ENCODE results near the gene SLC30A3.
"Not testable (repeated sequence)": the region's sequence is repeated elsewhere in the genome, so short reads cannot be mapped to it uniquely, and the experiment has no call there.

The SLC30A3 gene

DNA sequence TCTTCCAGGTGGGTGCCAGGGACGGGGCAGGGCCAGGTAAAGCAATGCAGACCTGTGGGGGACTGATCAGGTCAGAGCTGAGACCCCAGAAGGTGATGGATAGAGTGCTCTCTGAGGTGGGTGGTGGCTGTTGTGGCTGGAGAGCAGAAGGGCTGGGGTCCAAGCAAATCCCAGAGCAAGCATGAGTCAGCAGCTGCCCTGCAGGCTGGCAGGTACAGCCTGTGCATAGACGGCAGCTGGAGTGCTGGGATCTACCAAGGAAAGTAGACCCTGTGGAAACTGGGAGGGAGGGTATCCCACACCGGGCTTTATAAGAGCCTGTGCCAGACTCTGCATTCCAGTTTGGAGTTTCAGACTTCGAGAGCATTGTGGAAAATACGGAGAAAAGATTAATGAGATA, 20.0 kb upstream of the SLC30A3 start:
- H3K27me3 ChIP-seq (replicated peaks; ENCODE audit: control insufficient read depth, insufficient read depth, low read length), result peaks cover 21% of the 10 kb centered on the region
- no peaks in the 10 kb centered on the region for H3K9me3 ChIP-seq (ENCODE audit: control insufficient read depth, low read length)
- no peak overlapping the region for H3K4me3 ChIP-seq (ENCODE audit: low read length)
- no peaks in the 10 kb centered on the region for H3K36me3 ChIP-seq (ENCODE audit: control insufficient read depth, insufficient read depth, low read length, severe bottlenecking)
- no peak overlapping the region for H3K9ac ChIP-seq (ENCODE audit: low read length)
- peaks cover 9% of the 10 kb centered on the region for H3K4me1 ChIP-seq (ENCODE audit: control insufficient read depth, insufficient read depth, low read length)
- no peak for DNase-seq (ENCODE audit: low read depth)

DNA sequence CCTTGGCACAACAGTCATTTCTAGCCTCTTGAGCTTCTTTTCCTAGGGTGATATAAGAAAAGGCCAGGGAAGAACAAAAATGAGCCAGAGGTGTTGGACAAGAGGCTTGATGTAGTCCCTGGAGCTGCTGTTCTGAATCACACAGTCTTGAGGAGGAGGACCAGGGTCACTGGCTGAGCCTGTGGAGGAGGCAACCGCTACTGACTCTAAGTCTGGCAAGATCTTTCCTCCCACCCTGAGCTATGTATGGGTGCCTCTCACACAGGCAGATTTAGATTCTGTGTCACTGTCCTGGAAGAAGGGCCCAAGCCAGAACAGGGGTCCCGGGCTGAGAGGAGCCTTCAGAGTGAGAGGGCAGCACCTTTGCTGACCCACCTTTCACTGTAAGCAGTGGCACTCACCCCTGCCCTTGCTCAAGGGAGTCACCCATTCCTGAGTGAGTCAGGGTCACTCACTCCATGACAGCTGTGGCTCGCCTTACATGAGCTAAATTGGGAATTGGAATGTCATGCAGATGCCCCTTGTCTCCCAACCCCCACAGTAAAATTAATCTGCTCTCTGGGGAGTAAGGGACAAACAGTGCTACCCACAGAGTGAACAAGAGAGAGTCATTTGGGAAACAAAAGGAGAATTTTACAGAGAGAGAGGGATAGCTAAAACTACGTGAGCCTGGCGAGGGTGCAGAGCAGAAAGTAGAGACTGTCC, 19.2 kb upstream of the SLC30A3 start, which contains the start of gene TRIM54:
TRIM54 (plus strand) TSS at position 575 of the 705 bp plus-strand sequence. CDS start 303 bp downstream, outside the sequence.
- Histone ChIP-seq H3K9me3 (ENCODE audit: control insufficient read depth, low read length) (no peaks in the 10 kb centered on the region), H3K4me3 (ENCODE audit: low read length) (no peak within 1 kb of the TSS), H3K9ac (ENCODE audit: low read length) (no peak within 1 kb of the TSS), H3K4me1 (ENCODE audit: control insufficient read depth, insufficient read depth, low read length) (peaks cover 9% of the 10 kb centered on the region), H3K27me3 (replicated peaks; ENCODE audit: control insufficient read depth, insufficient read depth, low read length) (peaks cover 30% of the 10 kb centered on the region), H3K36me3 (ENCODE audit: control insufficient read depth, insufficient read depth, low read length, severe bottlenecking) (no peaks in the 10 kb centered on the region)
- peak; percentile 28 for DNase-seq (ENCODE audit: low read depth)

GRCh38 chr2:27281442-27281841, 18.6 kb upstream of the SLC30A3 start:
- Histone ChIP-seq H3K36me3 (ENCODE audit: control insufficient read depth, insufficient read depth, low read length, severe bottlenecking) (no peaks in the 10 kb centered on the region), H3K9ac (ENCODE audit: low read length) (no peak overlapping the region), H3K27me3 (replicated peaks; ENCODE audit: control insufficient read depth, insufficient read depth, low read length) (peaks cover 29% of the 10 kb centered on the region), H3K4me1 (ENCODE audit: control insufficient read depth, insufficient read depth, low read length) (peaks cover 9% of the 10 kb centered on the region), H3K9me3 (ENCODE audit: control insufficient read depth, low read length) (no peaks in the 10 kb centered on the region), H3K4me3 (ENCODE audit: low read length) (no peak overlapping the region)
- no peak for DNase-seq (ENCODE audit: low read depth)

DNA sequence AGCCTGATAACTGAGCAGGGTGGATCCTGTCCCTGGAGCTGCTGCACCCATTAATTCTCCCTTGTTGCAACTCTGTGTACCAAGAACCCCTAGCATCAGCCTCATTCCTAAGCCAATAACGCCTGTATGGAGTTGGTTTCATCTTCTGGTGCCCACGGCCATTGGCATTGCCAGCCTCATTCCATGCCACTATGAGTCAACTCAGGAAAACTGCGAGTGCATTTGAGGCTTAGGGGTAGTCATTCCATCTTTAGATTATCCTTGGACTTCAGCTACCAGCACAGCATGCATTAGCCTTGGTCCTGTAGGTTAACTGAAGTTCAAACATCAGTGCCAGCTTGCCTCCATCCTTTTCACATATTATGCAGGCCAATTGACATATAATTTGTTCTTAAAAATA, 18.0 kb upstream of the SLC30A3 start:
- Histone ChIP-seq H3K9me3 (ENCODE audit: control insufficient read depth, low read length) (no peaks in the 10 kb centered on the region), H3K27me3 (replicated peaks; ENCODE audit: control insufficient read depth, insufficient read depth, low read length) (peaks cover 30% of the 10 kb centered on the region), H3K36me3 (ENCODE audit: control insufficient read depth, insufficient read depth, low read length, severe bottlenecking) (no peaks in the 10 kb centered on the region), H3K4me3 (ENCODE audit: low read length) (no peak overlapping the region), H3K4me1 (ENCODE audit: control insufficient read depth, insufficient read depth, low read length) (peaks cover 9% of the 10 kb centered on the region), H3K9ac (ENCODE audit: low read length) (no peak overlapping the region)
- DNase-seq (ENCODE audit: low read depth), result no peak

DNA sequence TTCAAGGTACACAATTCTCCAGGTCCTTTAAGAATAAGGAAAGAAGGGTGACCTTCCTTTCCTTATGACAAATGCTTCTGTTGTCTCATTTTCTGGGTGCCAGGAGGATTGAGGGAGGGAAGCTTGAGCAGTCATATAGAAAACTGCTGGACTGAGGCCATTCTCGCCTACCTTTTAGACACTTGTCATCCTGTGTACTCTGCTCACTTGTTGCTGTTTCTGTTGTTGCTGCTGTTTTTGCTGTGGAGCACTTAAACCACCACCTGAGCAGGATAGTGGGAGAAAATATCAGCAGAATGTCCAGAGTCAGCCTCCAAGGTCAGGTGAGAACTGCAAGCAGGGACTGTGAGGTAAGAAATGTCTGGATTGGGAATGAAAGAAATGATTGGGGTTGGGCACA, 15.2 kb upstream of the SLC30A3 start:
- Histone ChIP-seq H3K4me3 (ENCODE audit: low read length) (no peak overlapping the region), H3K36me3 (ENCODE audit: control insufficient read depth, insufficient read depth, low read length, severe bottlenecking) (no peaks in the 10 kb centered on the region), H3K9ac (ENCODE audit: low read length) (no peak overlapping the region), H3K27me3 (replicated peaks; ENCODE audit: control insufficient read depth, insufficient read depth, low read length) (peaks cover 36% of the 10 kb centered on the region), H3K9me3 (ENCODE audit: control insufficient read depth, low read length) (no peaks in the 10 kb centered on the region), H3K4me1 (ENCODE audit: control insufficient read depth, insufficient read depth, low read length) (peaks cover 9% of the 10 kb centered on the region)
- DNase-seq (ENCODE audit: low read depth), result no peak

GRCh38 chr2:27275211-27276150, 12.6 kb upstream of the SLC30A3 start, which contains the start of gene DNAJC5G:
DNAJC5G (plus strand) TSS chr2:27275433; CDS start chr2:27276729, 1,296 bp downstream.
- Histone ChIP-seq H3K27me3 (replicated peaks; ENCODE audit: control insufficient read depth, insufficient read depth, low read length) (peaks cover 38% of the 10 kb centered on the region), H3K9ac (ENCODE audit: low read length) (no peak within 1 kb of the TSS), H3K36me3 (ENCODE audit: control insufficient read depth, insufficient read depth, low read length, severe bottlenecking) (no peaks in the 10 kb centered on the region), H3K4me1 (ENCODE audit: control insufficient read depth, insufficient read depth, low read length) (no peaks in the 10 kb centered on the region), H3K9me3 (ENCODE audit: control insufficient read depth, low read length) (no peaks in the 10 kb centered on the region), H3K4me3 (ENCODE audit: low read length) (no peak within 1 kb of the TSS)
- no peak for DNase-seq (ENCODE audit: low read depth)

- H3K4me1 ChIP-seq (ENCODE audit: control insufficient read depth, insufficient read depth, low read length); H3K4me3 ChIP-seq (ENCODE audit: low read length); DNase-seq (ENCODE audit: low read depth); H3K9ac ChIP-seq (ENCODE audit: low read length); H3K36me3 ChIP-seq (ENCODE audit: control insufficient read depth, insufficient read depth, low read length, severe bottlenecking); H3K9me3 ChIP-seq (ENCODE audit: control insufficient read depth, low read length): not testable (repeated sequence)
- peaks cover 41% of the 10 kb centered on the region for H3K27me3 ChIP-seq (replicated peaks; ENCODE audit: control insufficient read depth, insufficient read depth, low read length)
These were observed 10.0 kb upstream of the SLC30A3 start for GRCh38 chr2:27272537-27273522.

GRCh38 chr2:27271631-27272340, 8.9 kb upstream of the SLC30A3 start:
- H3K36me3 ChIP-seq (ENCODE audit: control insufficient read depth, insufficient read depth, low read length, severe bottlenecking), result no peaks in the 10 kb centered on the region
- no peak for DNase-seq (ENCODE audit: low read depth)
- H3K9me3 ChIP-seq (ENCODE audit: control insufficient read depth, low read length), result no peaks in the 10 kb centered on the region
- H3K9ac ChIP-seq (ENCODE audit: low read length), result no peak overlapping the region
- H3K4me3 ChIP-seq (ENCODE audit: low read length), result no peak overlapping the region
- H3K4me1 ChIP-seq (ENCODE audit: control insufficient read depth, insufficient read depth, low read length), result no peaks in the 10 kb centered on the region
- peaks cover 35% of the 10 kb centered on the region for H3K27me3 ChIP-seq (replicated peaks; ENCODE audit: control insufficient read depth, insufficient read depth, low read length)

GRCh38 chr2:27270670-27271069, 7.8 kb upstream of the SLC30A3 start:
- DNase-seq (ENCODE audit: low read depth), result no peak
- no peaks in the 10 kb centered on the region for H3K36me3 ChIP-seq (ENCODE audit: control insufficient read depth, insufficient read depth, low read length, severe bottlenecking)
- H3K9me3 ChIP-seq (ENCODE audit: control insufficient read depth, low read length), result no peaks in the 10 kb centered on the region
- no peaks in the 10 kb centered on the region for H3K4me1 ChIP-seq (ENCODE audit: control insufficient read depth, insufficient read depth, low read length)
- no peak overlapping the region for H3K4me3 ChIP-seq (ENCODE audit: low read length)
- peaks cover 39% of the 10 kb centered on the region for H3K27me3 ChIP-seq (replicated peaks; ENCODE audit: control insufficient read depth, insufficient read depth, low read length)
- H3K9ac ChIP-seq (ENCODE audit: low read length), result no peak overlapping the region

DNA sequence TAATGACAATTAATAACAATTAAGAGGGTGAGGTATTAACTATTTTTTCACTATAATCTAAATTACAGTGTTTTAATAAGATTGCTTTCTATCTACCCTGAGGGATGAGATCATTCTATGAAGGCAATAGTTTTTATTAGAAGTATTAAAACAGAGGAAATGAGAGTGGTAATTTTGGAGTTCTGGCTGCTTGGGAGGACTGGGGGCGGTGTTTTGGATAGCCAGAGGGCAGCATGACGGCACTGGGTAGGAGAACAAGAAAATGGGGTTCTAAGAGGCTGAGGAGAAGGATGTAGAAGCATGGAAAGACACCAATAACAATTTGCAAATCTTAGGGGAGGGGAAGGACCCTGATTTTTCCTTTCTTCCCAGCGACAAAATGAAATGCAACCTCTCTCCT, 7.3 kb upstream of the SLC30A3 start:
- H3K4me1 ChIP-seq (ENCODE audit: control insufficient read depth, insufficient read depth, low read length), result no peaks in the 10 kb centered on the region
- H3K36me3 ChIP-seq (ENCODE audit: control insufficient read depth, insufficient read depth, low read length, severe bottlenecking), result no peaks in the 10 kb centered on the region
- peaks cover 39% of the 10 kb centered on the region for H3K27me3 ChIP-seq (replicated peaks; ENCODE audit: control insufficient read depth, insufficient read depth, low read length)
- H3K4me3 ChIP-seq (ENCODE audit: low read length), result no peak overlapping the region
- DNase-seq (ENCODE audit: low read depth), result no peak
- no peak overlapping the region for H3K9ac ChIP-seq (ENCODE audit: low read length)
- H3K9me3 ChIP-seq (ENCODE audit: control insufficient read depth, low read length), result no peaks in the 10 kb centered on the region

Measured in adipocyte (in vitro differentiated cells).